Fibroblast of lung (primary cell): ENCODE results near the gene SDHB.

Experiments used
- EZH2 ChIP-seq: IDR thresholded peaks from 2 replicates; pipeline ENCODE4 v1.5.1; 2012; ENCODE audit warnings: low read length, control low read depth, mild to moderate bottlenecking; ENCODE audit errors: missing control alignments
- TF ChIP-seq, protein P1 (sequence below), 2 donors: IDR thresholded peaks in 1 of 2; conservative IDR thresholded peaks in 1 of 2; 1 replicate in 1 of 2; 2 replicates in 1 of 2; pipeline ENCODE4 v1.5.1; 2011 to 2012; ENCODE audit warnings: low read length in 2 of 2, control low read depth in 1 of 2, inconsistent platforms in 1 of 2, low read depth in 1 of 2, mild to moderate bottlenecking in 1 of 2

GRCh38 chr1:16978139-16978538, 75.7 kb downstream of the SDHB start:
- no peak for TF ChIP-seq EZH2
- TF ChIP-seq, protein P1, sequence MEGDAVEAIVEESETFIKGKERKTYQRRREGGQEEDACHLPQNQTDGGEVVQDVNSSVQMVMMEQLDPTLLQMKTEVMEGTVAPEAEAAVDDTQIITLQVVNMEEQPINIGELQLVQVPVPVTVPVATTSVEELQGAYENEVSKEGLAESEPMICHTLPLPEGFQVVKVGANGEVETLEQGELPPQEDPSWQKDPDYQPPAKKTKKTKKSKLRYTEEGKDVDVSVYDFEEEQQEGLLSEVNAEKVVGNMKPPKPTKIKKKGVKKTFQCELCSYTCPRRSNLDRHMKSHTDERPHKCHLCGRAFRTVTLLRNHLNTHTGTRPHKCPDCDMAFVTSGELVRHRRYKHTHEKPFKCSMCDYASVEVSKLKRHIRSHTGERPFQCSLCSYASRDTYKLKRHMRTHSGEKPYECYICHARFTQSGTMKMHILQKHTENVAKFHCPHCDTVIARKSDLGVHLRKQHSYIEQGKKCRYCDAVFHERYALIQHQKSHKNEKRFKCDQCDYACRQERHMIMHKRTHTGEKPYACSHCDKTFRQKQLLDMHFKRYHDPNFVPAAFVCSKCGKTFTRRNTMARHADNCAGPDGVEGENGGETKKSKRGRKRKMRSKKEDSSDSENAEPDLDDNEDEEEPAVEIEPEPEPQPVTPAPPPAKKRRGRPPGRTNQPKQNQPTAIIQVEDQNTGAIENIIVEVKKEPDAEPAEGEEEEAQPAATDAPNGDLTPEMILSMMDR (conservative IDR thresholded peaks at IDR 0.05 in 1 of 2, IDR thresholded peaks at IDR 0.05 in 1 of 2; ENCODE audit: low read depth in 1 of 2, low read length in 2 of 2) = no peak
